IPS-18c (cell line): Measurements from ENCODE around the gene PLCG2.

Experiments
- H3K4me3 ChIP-seq: 2 replicates; pipeline ENCODE4 v1.7.0; 2013; ENCODE audit warnings: low read depth, mild to moderate bottlenecking, low read length, moderate library complexity; ENCODE audit not compliant: insufficient read depth
- H3K9me3 ChIP-seq: one replicate; pipeline ENCODE4 v1.6.1; 2013; ENCODE audit warnings: mild to moderate bottlenecking, low read length, moderate library complexity; ENCODE audit not compliant: control insufficient read depth, insufficient read depth

PLCG2 gene

DNA sequence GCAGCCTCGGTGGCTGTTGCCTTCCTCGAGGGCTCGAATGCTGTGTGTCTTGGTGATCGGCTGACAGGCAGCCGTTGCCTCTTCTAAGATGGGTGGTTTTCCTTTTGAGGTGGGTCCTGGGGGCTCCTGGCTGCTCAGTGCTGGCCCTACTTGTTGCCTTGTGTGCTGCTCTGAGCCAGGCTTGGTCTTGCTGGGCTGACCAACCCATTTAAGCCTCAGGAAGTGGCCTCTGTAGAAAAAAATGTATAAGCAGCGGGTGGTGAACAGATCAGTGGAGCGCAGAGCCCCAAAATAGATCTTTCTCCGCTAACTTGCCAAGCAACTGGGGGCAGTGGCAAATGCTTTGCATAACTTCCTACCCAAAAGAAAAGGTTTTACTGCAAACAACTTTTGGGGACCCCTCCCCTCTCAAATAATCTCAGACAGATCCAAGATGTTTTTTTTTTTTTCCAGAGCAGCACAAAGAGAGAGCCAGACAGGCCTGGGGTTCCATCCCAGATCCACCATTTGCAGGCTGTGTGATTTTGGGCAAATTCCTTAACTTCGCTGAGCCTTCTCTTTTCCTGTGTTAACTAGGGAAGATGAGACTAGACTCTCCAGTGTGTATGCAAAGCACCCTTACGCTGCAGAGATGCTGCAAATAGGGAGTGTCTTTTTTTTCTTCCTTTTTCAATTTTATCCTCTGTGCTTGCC, 42.5 kb downstream of the PLCG2 start:
- peaks cover 2% of the 10 kb centered on the region for H3K9me3 ChIP-seq
- H3K4me3 ChIP-seq = no peak overlapping the region

DNA sequence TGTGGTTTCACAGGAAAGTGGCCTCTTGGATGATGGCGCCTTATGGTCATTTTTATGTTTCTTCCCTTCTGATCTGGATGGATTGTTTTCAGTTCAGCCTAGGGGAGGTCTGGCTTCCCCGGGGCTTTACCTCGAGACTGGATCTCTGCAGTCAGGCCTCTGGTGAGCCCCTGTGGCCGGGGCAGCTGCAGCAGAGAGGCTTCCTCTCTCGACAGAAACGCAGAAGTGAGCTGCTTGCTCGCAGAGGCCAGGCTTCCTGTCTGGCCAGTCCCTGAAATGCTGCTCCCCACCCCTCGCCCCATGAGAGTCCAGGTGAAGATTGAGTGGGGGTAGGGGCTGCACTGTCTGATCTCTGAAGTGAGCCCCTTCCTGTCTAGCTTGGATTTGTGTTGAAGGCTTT, 44.0 kb downstream of the PLCG2 start:
- Histone ChIP-seq H3K4me3 (no peak overlapping the region), H3K9me3 (peaks cover 2% of the 10 kb centered on the region)

DNA sequence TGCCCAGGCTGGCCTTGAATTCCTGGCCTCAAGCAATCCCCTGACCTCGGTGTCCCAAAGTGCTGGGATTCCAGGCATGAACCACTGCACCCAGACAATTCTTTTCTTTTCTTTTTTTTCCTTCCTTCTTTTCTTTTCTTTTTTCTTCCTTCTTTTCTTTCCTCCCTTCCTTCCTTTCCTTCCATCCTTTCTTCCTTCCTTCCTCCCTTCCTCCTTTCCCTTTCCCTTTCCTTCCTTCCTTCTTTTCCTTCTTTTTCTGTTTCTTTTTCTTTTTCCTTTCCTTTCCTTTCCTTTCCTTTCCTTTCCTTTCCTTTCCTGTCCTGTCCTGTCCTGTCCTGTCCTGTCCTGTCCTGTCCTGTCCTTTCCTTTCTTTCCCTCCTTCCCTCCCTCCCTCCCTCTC, 44.6 kb downstream of the PLCG2 start:
- peaks cover 2% of the 10 kb centered on the region for H3K9me3 ChIP-seq
- no peak overlapping the region for H3K4me3 ChIP-seq

DNA sequence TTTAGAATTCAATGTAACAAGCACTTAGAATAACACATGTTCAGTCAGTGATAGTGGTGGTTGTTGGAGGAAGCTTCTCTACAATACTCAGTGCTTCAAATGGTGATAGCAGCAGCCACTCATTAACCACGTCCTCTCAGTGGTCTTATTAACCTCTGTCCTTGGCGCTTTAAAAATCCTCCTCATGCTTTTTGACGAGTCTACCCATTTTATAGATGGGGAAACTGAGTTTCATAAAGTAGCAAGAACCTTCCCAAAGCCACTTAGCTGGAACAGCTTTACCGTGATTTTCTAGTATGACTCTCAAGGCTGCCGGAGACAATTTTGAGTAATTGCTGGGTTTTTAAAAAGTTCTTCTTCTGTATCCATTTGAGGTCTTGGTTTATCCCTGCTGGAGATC, 47.4 kb downstream of the PLCG2 start:
- no peak overlapping the region for H3K4me3 ChIP-seq

DNA sequence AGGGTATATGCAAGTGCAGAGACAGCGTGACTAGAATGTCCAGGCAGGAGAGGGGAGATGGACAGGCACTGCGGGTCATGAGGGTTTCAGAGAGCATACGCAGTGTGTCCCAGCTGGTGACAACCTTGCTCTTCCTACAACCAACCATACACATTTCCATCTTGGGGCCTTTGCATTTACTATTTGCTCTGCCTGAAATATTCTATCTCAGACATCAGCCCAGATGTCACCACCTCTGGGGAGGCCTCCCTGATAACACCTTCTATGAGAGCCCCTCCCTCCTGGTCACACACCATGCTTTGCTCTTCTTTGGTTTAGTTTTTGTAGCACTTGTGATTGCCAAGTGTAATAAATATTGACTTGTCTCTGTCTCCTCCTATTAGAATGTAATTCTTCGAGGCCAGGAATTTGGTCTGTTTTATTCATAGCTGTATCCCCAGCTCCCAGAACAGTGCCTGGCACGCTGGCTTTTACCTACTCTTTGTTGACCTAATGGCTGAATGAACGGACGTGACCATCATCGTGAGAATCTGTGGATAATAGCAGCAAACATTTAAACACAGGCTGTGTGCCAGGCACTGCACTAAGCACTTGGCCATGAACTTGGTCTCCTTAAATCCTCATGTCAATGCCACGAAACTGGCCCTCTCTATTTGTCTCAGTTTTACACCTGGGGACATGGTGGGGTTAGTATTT, 51.9 kb downstream of the PLCG2 start:
- H3K4me3 ChIP-seq = no peak overlapping the region
- H3K9me3 ChIP-seq = no peaks in the 10 kb centered on the region

More for the DNA sequence above, 47.4 kb downstream of the PLCG2 start:
- peaks cover 2% of the 10 kb centered on the region for H3K9me3 ChIP-seq

DNA sequence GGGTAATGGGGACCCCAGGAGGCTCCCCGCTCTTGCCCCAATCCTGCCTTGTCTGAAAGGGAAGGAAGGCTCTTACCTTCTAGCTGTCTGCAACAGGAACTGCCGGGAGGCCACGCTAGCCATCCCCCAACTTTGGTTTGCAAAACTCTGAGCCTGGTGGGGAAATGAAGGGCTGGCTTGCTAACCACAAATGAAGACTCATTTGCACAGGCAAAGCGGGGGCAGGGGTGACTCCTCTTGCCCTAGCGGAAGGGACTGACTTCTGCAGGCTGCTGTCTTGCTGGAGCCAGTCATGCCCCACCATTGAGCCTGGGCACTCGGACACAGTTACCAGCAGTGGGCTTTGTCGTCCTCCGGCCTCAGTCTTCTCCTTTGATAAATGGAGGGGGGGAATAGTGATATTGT, 52.6 kb downstream of the PLCG2 start:
- H3K4me3 ChIP-seq = no peak overlapping the region; the same call in 1 of the 2 replicates

DNA sequence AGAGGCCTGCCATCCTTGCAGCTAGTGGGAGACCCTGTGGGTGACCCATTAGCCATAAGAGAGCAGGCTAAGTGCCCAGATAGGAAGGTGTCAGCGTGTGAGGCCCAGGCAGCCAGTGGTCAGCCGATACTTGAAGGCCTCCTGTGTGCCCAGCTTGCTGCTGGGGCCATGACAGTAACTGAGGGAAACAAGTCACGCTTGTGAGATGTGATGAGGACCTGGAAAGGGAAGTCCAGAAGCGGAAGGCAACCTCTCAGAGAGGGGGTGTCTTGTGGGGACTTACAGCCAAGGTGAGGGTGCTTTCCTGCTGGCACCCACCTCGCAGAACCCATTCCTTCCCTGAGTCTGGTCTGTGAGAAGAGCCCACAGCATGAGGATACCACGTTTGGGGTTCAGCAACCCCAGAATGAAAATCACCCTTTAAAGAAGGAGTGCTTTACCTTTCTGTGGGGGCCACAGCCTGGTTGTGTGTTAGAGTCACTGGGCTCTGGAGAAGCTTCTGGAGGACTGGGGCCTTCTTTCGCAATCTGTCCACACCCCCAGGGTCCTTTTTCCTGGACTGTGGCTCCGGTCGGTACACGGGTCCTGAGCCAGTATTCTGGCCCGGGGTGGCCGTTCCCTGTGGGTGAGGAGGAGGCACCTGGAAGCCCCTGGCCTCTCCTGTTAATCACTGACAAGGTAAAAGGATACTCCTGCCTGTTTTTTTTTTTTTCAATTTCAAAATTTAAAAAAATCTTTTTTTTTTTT, 53.9 kb downstream of the PLCG2 start:
- Histone ChIP-seq H3K9me3 (no peaks in the 10 kb centered on the region), H3K4me3 (no peak overlapping the region)

More for the DNA sequence above, 52.6 kb downstream of the PLCG2 start:
- H3K9me3 ChIP-seq = no peaks in the 10 kb centered on the region

DNA sequence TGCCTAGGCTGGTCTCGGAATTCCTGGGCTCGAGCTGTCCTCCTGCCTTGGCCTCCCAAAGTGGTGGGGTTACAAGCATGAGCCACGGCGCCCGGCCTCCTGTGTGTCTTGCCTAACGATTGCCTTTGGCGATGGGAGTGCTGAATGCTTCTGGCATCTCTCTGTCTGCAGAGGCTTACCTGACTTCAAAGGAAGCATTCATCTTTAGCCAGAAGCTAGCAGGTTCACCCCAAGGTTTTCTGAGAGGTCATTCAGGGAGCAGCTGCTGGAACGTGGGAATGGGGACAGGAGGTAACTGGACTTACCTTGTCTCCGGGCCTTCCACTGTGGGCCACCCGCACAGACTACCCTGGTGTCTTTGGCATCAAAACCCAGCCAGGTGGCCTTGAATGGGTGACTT, 54.7 kb downstream of the PLCG2 start:
- no peak overlapping the region for H3K4me3 ChIP-seq
- H3K9me3 ChIP-seq = no peaks in the 10 kb centered on the region

DNA sequence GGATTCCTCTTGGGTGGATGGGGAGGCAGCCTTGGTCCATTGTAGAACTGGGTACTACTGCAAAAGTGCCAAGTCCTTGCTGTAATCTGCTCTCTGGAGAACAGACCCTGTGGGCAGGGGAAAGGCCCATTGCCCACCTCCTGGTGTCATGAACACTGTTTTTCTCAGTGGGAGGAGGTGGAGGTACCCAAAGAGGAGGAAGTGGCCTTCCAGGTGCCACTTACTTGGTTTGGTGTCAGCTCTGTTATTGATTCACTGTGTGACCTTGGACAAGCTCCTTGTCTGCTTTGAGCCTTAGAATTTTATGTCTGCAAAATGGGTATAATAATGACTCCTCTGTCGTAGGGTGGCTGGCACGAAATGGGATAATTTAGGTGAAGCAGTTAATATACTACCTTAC, 55.8 kb downstream of the PLCG2 start:
- H3K9me3 ChIP-seq = no peaks in the 10 kb centered on the region
- H3K4me3 ChIP-seq = no peak overlapping the region

DNA sequence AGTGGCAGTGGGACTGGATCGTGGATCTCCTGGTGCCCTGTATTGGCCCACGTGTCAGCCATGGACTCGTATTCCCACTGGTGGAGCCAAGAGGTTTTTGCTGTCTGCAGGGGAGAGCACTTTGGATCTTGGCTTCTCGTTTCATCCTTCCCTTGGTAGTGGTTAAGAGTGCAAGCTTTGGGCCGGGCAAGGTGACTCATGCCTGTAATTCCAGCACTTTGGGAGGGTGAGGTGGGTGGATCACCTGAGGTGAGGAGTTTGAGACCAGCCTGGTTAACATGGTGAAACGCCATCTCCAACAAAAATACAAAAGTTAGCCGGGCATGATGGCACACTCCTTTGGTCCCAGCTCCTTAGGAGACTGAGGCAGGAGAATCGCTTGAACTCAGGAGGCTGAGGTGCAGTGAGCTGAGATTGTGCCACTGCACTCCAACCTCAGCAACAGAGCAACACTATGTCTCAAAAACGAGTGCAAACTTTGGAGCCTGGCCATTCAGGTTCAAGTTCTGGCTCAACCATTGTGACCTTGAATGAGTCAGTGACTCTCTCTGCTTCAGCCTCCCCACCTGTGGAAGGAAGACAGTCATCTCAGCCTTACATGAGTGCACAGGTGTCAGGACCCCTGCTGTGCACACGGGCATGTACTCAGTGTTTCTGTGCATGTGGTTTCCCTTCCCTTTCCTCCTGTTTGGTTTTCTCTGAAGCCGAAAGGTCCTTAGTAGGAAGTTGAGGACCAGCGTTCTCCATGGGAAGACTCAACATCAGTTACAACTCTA, 57.4 kb downstream of the PLCG2 start:
- no peak overlapping the region for H3K4me3 ChIP-seq
- H3K9me3 ChIP-seq = no peaks in the 10 kb centered on the region

DNA sequence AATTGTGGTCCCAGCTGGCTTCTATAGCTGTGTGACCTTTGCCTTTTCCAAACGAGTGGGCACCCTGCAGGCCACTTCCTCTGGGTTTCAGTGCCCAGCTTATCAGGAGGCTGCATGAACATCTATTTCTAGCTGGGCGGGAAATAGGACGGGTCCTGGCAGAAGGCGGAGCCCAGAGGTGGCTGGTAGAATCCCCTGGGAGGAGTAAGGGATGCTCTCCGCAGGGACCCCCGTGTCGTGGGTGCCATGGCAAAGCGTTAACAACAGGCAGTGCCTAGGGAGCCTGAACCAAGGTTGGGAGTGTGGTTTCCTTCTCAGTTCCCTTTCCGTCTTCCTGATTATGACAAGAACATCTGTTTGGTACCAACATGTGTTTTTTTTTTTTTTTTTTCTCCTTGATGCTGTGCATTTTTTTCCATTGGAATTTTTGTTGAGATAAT, 58.2 kb downstream of the PLCG2 start:
- Histone ChIP-seq H3K9me3 (no peaks in the 10 kb centered on the region), H3K4me3 (no peak overlapping the region)

DNA sequence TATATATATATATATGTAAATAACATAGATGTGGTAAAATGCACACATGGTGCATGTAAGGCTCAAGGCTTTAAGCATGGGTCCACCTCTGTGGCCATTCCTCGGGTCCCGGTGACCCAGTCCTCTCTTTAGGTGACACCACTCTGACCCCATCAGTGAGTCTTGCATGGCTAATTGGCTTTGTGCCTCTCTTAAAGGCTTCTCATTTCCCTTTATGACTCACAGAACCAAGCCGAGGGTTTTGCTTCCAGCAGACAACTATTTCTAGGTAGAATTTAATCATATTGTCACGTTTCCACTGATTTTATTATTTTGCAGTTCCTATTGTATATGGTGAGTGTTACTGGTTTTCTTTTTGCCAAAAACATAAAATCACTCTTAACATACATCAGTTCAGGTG, 59.7 kb downstream of the PLCG2 start:
- no peaks in the 10 kb centered on the region for H3K9me3 ChIP-seq
- H3K4me3 ChIP-seq = no peak overlapping the region

DNA sequence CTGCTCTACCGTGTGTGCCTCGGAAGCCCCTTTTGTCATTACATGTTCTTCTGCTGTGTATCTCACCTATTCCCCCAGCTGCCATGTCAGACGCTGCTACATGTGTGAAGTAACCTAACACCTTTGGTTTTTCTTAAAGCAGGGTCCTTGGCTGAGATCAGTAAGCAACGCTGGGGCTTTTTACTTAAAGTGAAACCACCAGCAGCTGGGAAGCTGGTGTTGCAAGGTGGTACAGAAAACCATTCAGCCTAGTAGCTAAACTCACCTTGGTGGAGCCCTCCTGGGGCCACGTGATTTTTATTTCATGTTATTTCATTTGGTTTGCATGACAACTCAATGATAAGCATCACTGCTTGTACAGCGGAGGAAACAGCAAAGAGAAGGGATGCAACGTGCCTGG, 62.6 kb downstream of the PLCG2 start:
- H3K9me3 ChIP-seq = no peaks in the 10 kb centered on the region
- H3K4me3 ChIP-seq = no peak overlapping the region

DNA sequence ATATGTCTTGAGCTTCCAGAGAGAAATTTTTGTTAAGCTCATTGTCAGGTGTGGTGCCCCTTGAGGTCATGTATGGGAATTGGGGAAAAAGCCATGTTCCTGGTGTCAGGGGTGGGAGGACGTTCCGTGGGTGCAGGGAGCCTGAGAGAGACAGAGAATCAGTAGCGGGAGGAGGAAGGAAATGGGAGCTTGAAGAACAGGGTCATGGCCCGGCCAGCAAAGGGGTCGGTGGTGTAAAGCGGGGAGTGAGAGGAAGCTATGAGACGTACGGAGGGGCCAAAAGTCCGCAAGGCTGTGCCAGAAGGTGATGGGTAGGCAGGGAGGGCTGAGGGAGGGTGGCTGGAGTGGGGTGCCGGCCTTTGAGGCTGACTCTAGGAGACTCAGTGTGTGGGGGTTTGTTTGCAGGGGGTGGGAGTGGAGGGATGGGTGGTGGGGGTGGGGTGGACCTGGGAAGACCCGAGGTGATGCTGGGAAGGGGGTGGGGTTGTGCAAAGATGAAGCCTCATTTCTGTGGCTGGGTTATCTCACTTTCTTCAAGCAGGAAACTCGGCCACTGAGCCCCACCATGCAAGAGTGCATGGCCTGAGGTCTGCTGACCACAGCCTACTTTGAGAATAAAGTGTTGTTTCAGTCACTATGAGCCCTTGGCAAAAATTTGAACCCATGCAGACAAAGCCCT, 63.6 kb downstream of the PLCG2 start:
- Histone ChIP-seq H3K4me3 (no peak overlapping the region), H3K9me3 (no peaks in the 10 kb centered on the region)

DNA sequence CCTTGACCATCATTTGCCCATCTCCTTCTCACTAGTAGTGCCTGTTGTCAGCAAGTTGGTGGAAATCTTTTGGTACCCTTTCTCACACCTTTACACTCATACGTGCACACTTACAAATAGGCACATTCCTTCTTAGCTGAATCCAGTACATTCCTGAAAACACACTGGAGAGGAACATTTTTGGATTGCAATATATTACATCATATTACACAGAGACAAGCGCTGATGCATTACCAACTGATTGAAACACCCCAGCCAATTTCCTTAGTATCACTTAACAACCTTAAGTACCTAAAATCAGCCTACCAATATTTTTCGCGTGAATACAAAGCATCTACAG, 64.1 kb downstream of the PLCG2 start:
- Histone ChIP-seq H3K9me3 (no peaks in the 10 kb centered on the region), H3K4me3 (no peak overlapping the region)

DNA sequence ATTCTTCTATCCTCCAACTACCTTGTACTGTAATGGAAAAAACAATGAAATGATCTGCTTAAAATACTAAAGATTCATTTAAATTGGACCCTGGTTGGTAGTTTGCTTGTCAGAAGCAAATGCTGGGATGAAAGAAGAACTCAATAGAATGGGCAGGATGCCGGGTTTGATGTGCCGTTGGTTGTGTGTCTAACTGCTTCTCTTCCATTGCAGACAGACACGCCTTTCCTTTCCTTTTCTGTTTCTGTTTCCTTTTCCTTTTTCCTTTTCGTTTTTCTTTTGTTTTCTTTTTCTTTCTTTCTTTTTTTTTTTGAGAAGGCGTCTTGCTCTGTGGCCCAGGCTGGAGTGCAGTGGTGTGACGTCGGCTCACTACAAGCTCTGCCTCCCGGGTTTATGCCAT, 64.6 kb downstream of the PLCG2 start:
- H3K9me3 ChIP-seq = no peaks in the 10 kb centered on the region
- no peak overlapping the region for H3K4me3 ChIP-seq

DNA sequence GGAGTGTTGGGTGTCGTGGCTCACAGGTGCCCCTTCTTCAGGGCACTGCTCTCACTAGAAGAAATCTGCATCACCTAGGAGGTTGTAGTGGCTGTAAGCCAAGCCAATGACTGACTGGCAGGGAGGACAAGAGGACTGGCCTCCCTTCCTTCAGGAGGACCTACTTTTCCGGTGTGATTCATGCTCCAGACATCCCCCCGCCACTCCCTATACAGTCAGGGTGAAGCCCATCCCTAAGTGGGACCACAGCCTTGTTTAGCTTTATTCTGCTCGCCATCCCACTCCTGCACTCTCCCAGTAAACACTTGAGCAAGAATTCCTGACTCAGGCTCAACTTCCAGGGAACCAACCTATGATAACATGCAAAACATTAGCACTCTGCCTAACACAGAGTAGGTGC, 67.0 kb downstream of the PLCG2 start:
- no peak overlapping the region for H3K4me3 ChIP-seq
- no peaks in the 10 kb centered on the region for H3K9me3 ChIP-seq
